ENCODE measurements around the gene MFAP4. TPM values are rescaled to one million over a fixed set of nuclear protein-coding genes. Genes with fewer than 3 reads are reported as not detected.
A peak's percentile ranks its signal among the peaks of the same experiment; 100 is the strongest.

The MFAP4 gene
- total and polyA plus RNA-seq, 2 experiments from 2014 or later, result 360 to 739 TPM

DNA sequence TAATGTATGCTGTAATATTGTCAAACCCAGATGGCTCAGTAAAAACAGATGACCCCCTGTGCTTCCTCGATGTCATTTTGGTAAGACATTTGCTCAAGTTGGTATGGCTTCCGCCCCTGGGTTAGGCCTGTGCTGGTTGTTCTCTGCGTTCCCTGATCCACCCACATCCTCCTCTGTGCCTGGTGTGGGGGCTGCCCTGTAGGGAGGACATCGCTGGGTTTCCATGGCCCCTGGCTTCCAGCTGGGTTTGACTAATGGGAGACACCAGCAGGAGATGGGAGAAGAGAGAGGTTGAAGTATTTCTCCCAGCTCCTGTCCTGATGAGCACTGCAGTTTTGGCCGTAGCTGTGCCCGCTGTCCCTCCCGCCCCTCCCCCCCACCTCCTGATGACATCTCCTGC is 4.4 kb upstream of the MFAP4 start:
- no peaks in the 10 kb centered on the region for H3K9me2 ChIP-seq (replicated peaks; ENCODE audit: insufficient read depth)
- no peak overlapping the region for H3K4me3 ChIP-seq
- H3K27ac ChIP-seq, result peak overlapping the region; percentile 11
- H3K4me1 ChIP-seq (ENCODE audit: insufficient read depth), result peaks cover 36% of the 10 kb centered on the region
- no peak overlapping the region for H3K4me2 ChIP-seq
- H3K36me3 ChIP-seq (replicated peaks; ENCODE audit: insufficient read depth, low read depth), result no peaks in the 10 kb centered on the region
- H2AFZ ChIP-seq, result no peak overlapping the region
- no peaks in the 10 kb centered on the region for H3K9me3 ChIP-seq (ENCODE audit: low read depth)
- no peak for TF ChIP-seq EZH2phosphoT487 (IDR thresholded peaks at IDR 0.05; ENCODE audit: low read depth, severe bottlenecking, unreplicated experiment)
- no peak for TF ChIP-seq EZH2 (IDR thresholded peaks at IDR 0.05; ENCODE audit: borderline replicate concordance)
- TF ChIP-seq, protein P1, sequence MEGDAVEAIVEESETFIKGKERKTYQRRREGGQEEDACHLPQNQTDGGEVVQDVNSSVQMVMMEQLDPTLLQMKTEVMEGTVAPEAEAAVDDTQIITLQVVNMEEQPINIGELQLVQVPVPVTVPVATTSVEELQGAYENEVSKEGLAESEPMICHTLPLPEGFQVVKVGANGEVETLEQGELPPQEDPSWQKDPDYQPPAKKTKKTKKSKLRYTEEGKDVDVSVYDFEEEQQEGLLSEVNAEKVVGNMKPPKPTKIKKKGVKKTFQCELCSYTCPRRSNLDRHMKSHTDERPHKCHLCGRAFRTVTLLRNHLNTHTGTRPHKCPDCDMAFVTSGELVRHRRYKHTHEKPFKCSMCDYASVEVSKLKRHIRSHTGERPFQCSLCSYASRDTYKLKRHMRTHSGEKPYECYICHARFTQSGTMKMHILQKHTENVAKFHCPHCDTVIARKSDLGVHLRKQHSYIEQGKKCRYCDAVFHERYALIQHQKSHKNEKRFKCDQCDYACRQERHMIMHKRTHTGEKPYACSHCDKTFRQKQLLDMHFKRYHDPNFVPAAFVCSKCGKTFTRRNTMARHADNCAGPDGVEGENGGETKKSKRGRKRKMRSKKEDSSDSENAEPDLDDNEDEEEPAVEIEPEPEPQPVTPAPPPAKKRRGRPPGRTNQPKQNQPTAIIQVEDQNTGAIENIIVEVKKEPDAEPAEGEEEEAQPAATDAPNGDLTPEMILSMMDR (IDR thresholded peaks at IDR 0.05; ENCODE audit: poor library complexity), result no peak
- DNase-seq (ENCODE audit: low spot score), result no peak
- H3K79me2 ChIP-seq, result no peaks in the 10 kb centered on the region
- H3K27me3 ChIP-seq, result no peaks in the 10 kb centered on the region
- WGBS (ENCODE audit: low lambda C conversion rate, missing lambda C conversion rate), result 91% methylated on average over 5 of the region's 7 CpGs
- H4K20me1 ChIP-seq (ENCODE audit: insufficient read depth, poor library complexity, severe bottlenecking), result no peaks in the 10 kb centered on the region

DNA sequence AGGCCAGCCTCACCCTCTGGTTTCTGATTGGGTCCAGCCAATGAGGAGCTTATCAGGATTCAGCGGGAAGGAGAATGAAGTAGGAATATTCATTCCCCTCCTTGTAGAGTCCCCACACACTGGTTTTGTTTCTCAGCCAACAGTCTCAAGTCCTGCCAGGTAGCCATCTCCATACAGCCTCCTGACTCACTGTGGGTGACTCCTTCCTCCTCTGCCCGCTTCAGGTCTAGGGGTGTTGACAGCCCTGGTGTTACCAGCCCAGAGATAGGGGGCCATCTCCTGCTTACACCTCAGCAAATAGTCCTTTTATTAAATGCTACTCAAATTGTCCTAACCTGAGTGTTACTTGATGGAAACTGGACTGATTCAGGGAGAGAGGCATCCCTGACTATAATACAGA is 4.0 kb upstream of the MFAP4 start:
- WGBS (ENCODE audit: low lambda C conversion rate, missing lambda C conversion rate), result 79% methylated on average over 2 of the region's 2 CpGs
- Histone ChIP-seq H3K9me2 (replicated peaks; ENCODE audit: insufficient read depth) (no peaks in the 10 kb centered on the region), H3K4me3 (no peak overlapping the region), H3K4me1 (ENCODE audit: insufficient read depth) (peaks cover 40% of the 10 kb centered on the region), H3K79me2 (peaks cover 4% of the 10 kb centered on the region), H3K27ac (peak overlapping the region; percentile 11), H3K9me3 (ENCODE audit: low read depth) (no peaks in the 10 kb centered on the region), H3K36me3 (replicated peaks; ENCODE audit: insufficient read depth, low read depth) (no peaks in the 10 kb centered on the region), H3K27me3 (no peaks in the 10 kb centered on the region), H2AFZ (no peak overlapping the region), H4K20me1 (ENCODE audit: insufficient read depth, poor library complexity, severe bottlenecking) (no peaks in the 10 kb centered on the region), H3K4me2 (no peak overlapping the region)
- TF ChIP-seq EZH2phosphoT487 (IDR thresholded peaks at IDR 0.05; ENCODE audit: low read depth, severe bottlenecking, unreplicated experiment) (no peak), EZH2 (IDR thresholded peaks at IDR 0.05; ENCODE audit: borderline replicate concordance) (no peak)
- TF ChIP-seq, protein P1 (IDR thresholded peaks at IDR 0.05; ENCODE audit: poor library complexity), result no peak
- DNase-seq (ENCODE audit: low spot score), result no peak

DNA sequence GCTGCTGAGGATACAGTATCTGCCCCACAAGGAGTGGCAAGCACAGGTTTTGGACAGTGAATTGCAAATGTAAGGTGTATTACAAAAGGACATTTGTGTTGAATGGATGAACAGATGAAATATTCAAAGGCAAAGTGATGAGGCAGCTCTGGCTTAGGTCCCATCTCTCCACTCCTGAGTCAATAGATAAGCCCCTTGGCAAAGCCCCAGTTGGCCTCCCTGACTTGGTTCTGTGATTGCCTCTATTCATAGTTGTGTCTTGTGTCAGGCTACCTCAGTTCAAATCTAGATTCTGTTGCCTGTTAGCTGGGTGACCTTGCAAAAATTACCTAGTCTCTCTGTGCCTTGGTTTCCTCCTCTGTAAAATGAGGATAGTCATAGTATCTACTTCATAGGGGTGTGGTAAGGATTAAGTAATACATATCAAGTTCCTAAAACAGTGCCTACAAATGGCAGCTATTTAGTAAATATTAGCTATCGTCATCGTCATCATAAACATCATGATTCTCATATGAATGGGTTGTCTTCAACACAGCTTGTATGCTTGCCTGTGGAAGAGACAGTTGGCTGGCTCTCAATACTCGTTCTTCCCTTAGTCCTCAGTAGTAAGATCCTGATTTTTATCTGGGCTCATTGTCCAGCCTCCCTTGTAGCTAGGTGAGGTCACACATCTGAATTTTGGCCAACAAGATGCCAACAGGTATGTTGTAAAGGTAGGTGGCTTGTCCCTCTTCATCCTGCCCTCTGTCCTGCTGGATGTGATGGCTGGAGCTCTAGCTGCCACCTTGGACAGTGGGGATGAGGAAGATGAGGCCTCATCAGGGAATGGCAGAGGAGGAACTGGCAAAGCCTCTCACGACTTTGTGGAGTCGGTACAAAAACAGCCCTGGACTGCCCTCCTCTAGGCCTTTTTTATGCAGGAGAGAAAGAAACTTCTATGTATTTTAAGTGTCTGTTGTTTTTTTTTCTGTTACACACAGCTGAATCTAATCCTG is 2.1 kb upstream of the MFAP4 start:
- WGBS (ENCODE audit: low lambda C conversion rate, missing lambda C conversion rate), result 63% methylated on average over 5 of the region's 5 CpGs
- Histone ChIP-seq H4K20me1 (ENCODE audit: insufficient read depth, poor library complexity, severe bottlenecking) (no peaks in the 10 kb centered on the region), H3K9me3 (ENCODE audit: low read depth) (no peaks in the 10 kb centered on the region), H3K36me3 (replicated peaks; ENCODE audit: insufficient read depth, low read depth) (no peaks in the 10 kb centered on the region), H3K4me1 (ENCODE audit: insufficient read depth) (peaks cover 56% of the 10 kb centered on the region), H3K27ac (peak overlapping the region; percentile 90), H3K9me2 (replicated peaks; ENCODE audit: insufficient read depth) (no peaks in the 10 kb centered on the region), H3K4me3 (no peak overlapping the region), H3K79me2 (peaks cover 16% of the 10 kb centered on the region), H3K27me3 (no peaks in the 10 kb centered on the region), H2AFZ (no peak overlapping the region), H3K4me2 (peak overlapping the region; percentile 77)
- no peak for TF ChIP-seq EZH2 (IDR thresholded peaks at IDR 0.05; ENCODE audit: borderline replicate concordance)
- TF ChIP-seq, protein P1 (IDR thresholded peaks at IDR 0.05; ENCODE audit: poor library complexity), result no peak
- no peak for DNase-seq (ENCODE audit: low spot score)
